Fibroblast of skin of back (primary cell): Measurements from ENCODE around the gene MSH5.
A peak's percentile ranks its signal among the peaks of the same experiment; 100 is the strongest.
"Not testable (repeated sequence)": the region's sequence is repeated elsewhere in the genome, so short reads cannot be mapped to it uniquely, and the experiment has no call there.

ENCODE experiments used
- DNase-seq: peaks from one replicate; pipeline ENCODE4 v3.0.0-alpha.2; 2013

The MSH5 gene

GRCh38 chr6:31806470-31807272, 66.9 kb downstream of the MSH5 start, which contains the start of gene LSM2:
LSM2 (minus strand) TSS chr6:31806966; CDS start chr6:31806757, 209 bp downstream.
- DNase-seq = peak; percentile 95

GRCh38 chr6:31808599-31808998, 68.8 kb downstream of the MSH5 start:
- not testable (repeated sequence) for DNase-seq

GRCh38 chr6:31811645-31812044, 71.8 kb downstream of the MSH5 start:
- DNase-seq = no peak
